Fibroblast of lung (primary cell): ENCODE results near the gene NUAK2.

ENCODE experiments used
- EZH2 ChIP-seq: IDR thresholded peaks from 2 replicates; pipeline ENCODE4 v1.5.1; 2012; ENCODE audit warnings: low read length, control low read depth, mild to moderate bottlenecking; ENCODE audit errors: missing control alignments
- TF ChIP-seq, protein P1 (sequence below), 2 donors: IDR thresholded peaks in 1 of 2; conservative IDR thresholded peaks in 1 of 2; 1 replicate in 1 of 2; 2 replicates in 1 of 2; pipeline ENCODE4 v1.5.1; 2011 to 2012; ENCODE audit warnings: low read length in 2 of 2, control low read depth in 1 of 2, inconsistent platforms in 1 of 2, low read depth in 1 of 2, mild to moderate bottlenecking in 1 of 2

GRCh38 chr1:205271745-205272144 is 49.8 kb downstream of the NUAK2 start:
- TF ChIP-seq, protein P1, sequence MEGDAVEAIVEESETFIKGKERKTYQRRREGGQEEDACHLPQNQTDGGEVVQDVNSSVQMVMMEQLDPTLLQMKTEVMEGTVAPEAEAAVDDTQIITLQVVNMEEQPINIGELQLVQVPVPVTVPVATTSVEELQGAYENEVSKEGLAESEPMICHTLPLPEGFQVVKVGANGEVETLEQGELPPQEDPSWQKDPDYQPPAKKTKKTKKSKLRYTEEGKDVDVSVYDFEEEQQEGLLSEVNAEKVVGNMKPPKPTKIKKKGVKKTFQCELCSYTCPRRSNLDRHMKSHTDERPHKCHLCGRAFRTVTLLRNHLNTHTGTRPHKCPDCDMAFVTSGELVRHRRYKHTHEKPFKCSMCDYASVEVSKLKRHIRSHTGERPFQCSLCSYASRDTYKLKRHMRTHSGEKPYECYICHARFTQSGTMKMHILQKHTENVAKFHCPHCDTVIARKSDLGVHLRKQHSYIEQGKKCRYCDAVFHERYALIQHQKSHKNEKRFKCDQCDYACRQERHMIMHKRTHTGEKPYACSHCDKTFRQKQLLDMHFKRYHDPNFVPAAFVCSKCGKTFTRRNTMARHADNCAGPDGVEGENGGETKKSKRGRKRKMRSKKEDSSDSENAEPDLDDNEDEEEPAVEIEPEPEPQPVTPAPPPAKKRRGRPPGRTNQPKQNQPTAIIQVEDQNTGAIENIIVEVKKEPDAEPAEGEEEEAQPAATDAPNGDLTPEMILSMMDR (conservative IDR thresholded peaks at IDR 0.05 in 1 of 2, IDR thresholded peaks at IDR 0.05 in 1 of 2; ENCODE audit: low read depth in 1 of 2, low read length in 2 of 2) = no peak
- no peak for TF ChIP-seq EZH2
